ENCODE results near the gene LHFPL2.

DNA sequence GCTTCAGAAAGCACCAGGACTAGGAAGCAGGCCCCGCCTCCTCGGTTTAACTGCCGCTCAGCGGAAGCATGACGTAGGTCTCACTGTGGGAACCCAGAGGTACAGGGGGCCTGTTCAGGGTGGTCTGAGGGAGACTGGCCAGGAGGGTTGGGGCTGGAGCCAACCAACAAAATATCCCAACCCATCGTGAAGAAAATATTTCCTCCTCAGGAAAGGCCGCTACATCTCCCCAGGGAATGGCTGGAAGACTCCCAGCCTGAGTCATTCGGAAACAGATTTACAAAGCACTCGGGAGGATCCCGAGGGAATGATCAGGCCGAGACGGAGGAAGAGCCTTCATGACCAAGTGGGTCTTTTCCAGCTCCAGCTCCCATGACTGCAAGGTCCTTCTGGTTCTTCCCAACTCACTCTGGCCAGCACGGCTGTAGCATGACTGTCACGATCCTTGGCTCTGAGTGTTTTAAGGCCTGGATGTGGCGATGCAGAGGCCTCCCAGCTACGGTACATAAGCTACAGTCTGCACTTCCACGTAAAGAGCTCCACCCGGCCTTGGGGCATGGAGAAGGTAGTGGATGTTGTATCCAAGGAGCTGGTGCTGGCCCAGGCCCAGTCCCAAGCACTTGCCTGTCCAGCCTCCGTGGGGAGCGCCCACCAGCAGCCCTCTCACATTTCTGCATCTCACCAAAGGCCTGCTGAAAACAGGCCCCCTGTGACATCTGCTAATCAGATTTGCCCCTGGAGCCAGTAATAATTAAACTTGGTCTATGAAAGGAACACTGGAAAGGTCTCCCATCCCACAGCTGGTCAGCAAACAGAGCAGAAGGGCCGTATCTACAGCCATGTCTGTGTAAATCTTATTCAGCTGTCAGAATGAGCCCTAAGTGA lies 100.6 kb downstream of the LHFPL2 start:
- no peak for TF ChIP-seq CTCF (IDR thresholded peaks at IDR 0.05; ENCODE audit: low read depth, low read length, poor library complexity, severe bottlenecking)
- no peak for TF ChIP-seq EZH2phosphoT487 (IDR thresholded peaks at IDR 0.05; ENCODE audit: borderline replicate concordance, low read length)
